Suprapubic skin (tissue), 4 donors: ENCODE measurements around the gene MEAK7.

ENCODE experiments used
- CTCF ChIP-seq, 2 donors: fragments of 200-600 bp in 1 of 2; fragments of 450-650 bp in 1 of 2; sonication (generic) in 1 of 2; IDR thresholded peaks; one replicate each; pipeline ENCODE4 v1.5.1; 2016 to 2019; ENCODE audit warnings: antibody characterized with exemption in 2 of 2, mild to moderate bottlenecking in 1 of 2, moderate library complexity in 1 of 2
- POLR2A ChIP-seq, 2 donors: fragments of 450-650 bp; IDR thresholded peaks; one replicate each; pipeline ENCODE4 v1.6.1; 2017; ENCODE audit warnings: antibody characterized with exemption in 2 of 2, mild to moderate bottlenecking in 2 of 2, moderate library complexity in 2 of 2
- POLR2AphosphoS5 ChIP-seq, 3 donors: sonication (generic); formaldehyde crosslinking; IDR thresholded peaks; one replicate each; pipeline ENCODE4 v1.6.1; 2017; ENCODE audit warnings: antibody characterized with exemption in 3 of 3

GRCh38 chr16:84532855-84533486 is 28.5 kb upstream of the MEAK7 start:
- no peak for TF ChIP-seq CTCF (IDR thresholded peaks at IDR 0.05)
- TF ChIP-seq POLR2AphosphoS5 (IDR thresholded peaks at IDR 0.05): no peak
- no peak for TF ChIP-seq POLR2A (IDR thresholded peaks at IDR 0.05)
